NT2/D1 (cell line): Measurements from ENCODE around the gene TNS1.

Experiments used
- SUZ12 ChIP-seq: IDR thresholded peaks from 2 replicates; pipeline ENCODE4 v1.6.1; 2011; ENCODE audit not compliant: insufficient read length, insufficient read depth; ENCODE audit errors: extremely low read depth
- ZNF274 ChIP-seq: IDR thresholded peaks from 2 replicates; pipeline ENCODE4 v1.6.1; 2011; ENCODE audit warnings: mild to moderate bottlenecking, low read depth, low read length

- TF ChIP-seq ZNF274 (no peak), SUZ12 (no peak)
Measured at GRCh38 chr2:218012284-218012683, 9.5 kb upstream of the TNS1 start.
